Kidney tubule cell (primary cell): ENCODE measurements around the gene CLDN6.

Experiments
- DNase-seq: peaks from one replicate; pipeline ENCODE4 v3.0.0-alpha.2; 2018; ENCODE audit warnings: low spot score

The CLDN6 gene

DNA sequence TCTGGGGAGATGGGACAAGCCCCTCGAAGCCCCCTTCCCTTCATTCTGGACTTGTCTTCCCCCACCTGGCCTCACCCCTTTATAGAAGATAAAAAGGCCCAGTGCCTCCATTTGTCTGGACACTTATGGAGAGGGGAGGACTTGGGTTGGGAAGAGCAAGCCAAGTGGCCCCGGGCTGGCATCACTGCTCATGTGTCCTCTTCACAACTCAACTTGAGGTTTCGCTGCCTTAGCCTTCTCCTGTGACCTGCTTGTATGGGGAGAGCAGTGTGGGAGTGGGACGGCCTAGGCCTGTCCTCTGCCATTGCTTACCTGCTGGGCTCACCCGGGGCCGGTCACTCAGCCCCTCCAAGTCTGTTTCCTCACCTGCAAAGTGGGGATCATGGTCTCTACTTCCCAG, 47.4 kb downstream of the CLDN6 start:
- no peak for DNase-seq

DNA sequence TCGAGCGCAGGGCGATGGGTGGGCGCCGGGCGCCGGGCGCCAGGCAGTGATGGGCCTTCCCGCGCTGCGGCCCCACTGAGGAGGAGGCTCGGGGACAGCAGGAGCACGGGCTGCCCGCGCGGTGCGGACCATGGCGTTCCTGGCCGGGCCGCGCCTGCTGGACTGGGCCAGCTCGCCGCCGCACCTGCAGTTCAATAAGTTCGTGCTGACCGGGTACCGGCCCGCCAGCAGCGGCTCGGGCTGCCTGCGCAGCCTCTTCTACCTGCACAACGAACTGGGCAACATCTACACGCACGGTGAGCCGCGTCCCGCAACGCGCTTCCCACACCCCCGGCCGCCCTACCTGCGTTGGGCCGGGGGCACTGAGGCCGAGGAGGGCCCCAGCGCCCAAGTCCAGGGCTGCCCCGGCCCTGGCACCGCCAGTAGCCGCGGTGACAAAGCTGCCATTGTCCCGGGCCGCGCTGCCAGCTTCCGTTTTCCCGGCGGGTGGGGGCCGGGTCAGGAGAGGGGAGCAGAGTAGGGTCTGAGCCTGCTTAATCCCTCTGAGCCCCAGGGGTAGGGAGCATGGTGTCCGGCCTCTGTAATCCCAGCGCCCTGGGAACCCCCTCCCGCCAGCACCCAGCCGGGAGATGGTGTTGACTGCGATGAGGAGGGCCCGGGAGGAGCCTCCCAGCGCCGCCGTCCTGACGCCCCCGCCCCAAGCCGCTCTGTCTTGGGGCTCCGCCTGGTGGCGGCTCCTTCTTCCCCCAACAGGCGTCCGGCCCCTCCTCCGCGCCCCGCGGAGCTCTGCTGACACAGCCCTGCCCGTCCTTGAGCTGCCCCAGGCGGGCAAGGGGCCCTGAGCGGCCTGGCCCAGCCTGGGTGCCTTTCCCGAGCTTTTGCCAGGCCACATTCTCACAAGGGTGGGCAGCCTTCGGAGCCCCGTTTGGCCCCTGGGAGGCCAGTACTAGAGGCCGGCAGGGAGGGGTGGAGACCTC, 48.1 kb downstream of the CLDN6 start:
- peak; percentile 74 for DNase-seq

DNA sequence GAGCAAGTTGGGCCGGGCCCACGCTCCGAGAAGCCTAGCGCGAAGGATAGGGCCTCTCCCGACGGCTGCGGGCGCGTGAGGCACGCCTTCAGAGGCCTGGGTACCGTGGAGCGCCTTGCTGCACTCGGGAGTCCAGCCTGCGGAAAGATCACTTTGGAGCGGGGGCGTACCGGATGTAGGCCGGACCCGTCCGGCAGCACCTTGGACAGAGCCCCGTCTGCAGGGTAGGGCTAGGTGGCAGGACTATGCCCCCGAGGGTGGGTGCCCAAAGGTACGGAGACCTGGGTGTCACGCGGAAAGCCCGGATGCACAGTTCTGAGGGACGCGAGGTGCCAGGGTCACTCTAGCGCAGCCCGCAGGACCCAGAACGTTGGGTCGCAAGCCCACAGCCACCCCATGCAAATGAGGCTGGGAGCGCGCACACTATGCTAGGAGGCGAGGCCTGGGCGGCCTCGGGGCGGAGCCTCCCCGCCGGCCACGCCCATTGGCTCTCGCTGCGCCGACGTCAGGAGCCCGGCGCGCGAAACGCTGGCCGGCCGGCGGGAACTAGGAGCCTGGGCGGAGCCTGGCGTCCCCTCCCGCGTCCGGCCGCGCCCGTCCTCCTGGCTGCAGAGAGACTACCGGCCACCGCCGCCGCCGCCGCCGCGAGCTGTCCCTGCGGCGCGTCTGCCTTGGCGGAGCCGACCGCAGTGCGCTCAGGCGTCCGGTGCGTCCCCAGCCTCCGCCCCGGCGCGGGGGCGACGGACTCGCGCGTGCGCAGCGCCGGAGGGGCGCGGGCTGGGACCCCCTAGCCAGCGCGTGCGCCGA, 49.0 kb downstream of the CLDN6 start, which contains the start of gene PAQR4:
TSS of gene PAQR4 (plus strand) at position 611 of the 807 bp plus-strand sequence. CDS start 327 bp downstream, outside the sequence.
- peak; percentile 92 for DNase-seq

DNA sequence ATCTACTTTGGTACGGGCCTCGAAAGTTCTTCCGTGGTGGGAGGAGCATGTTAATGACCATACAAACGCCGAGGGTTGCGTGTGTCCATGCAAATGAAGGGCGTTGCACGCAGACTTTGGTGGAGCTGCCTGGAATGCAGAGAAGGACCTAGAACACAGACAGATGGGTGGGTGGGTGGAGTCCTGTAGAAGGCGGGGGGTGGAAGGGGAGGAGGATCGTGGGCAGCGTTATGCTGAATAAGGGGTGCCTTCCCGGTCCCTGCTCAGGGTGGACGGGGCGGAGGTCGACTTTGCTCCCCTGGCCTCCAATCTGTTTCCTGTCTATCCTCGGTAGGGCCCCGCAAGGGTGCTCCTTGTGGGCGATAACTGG, 49.6 kb downstream of the CLDN6 start:
- no peak for DNase-seq

- DNase-seq: no peak
These were observed 50.2 kb downstream of the CLDN6 start for GRCh38 chr16:2967721-2968161.

GRCh38 chr16:2967211-2967631, 50.8 kb downstream of the CLDN6 start:
- no peak for DNase-seq

DNA sequence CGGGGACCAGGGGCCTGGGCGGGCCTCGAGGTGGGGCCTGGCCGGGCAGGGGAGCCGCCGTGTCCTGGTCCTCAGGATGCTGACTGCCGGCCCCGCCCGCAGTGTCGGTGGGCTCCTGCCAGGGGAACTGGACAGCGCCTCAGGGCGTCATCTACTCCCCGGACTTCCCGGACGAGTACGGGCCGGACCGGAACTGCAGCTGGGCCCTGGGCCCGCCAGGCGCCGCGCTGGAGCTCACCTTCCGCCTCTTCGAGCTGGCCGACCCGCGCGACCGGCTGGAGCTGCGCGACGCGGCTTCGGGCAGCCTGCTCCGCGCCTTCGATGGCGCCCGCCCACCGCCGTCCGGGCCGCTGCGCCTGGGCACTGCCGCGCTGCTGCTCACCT, 51.2 kb downstream of the CLDN6 start:
- no peak for DNase-seq

GRCh38 chr16:2966043-2966807, 51.8 kb downstream of the CLDN6 start:
- no peak for DNase-seq
